K562 (cell line): ENCODE data around the gene RND1.

Experiments
- CTCF ChIP-seq, 3 experiments: IDR thresholded peaks in 2 of 3; conservative IDR thresholded peaks in 1 of 3; 2 replicates each; pipeline ENCODE4 v1.5.1; 2011 to 2012; ENCODE audit warnings: low read length in 3 of 3, mild to moderate bottlenecking in 3 of 3, control low read depth in 2 of 3, improper control_type of control experiment in 1 of 3, inconsistent platforms in 1 of 3, low read depth in 1 of 3, mixed read lengths in 1 of 3, moderate library complexity in 1 of 3; ENCODE audit not compliant: insufficient read depth in 2 of 3
- JUN ChIP-seq, 2 experiments: sonication (generic) in 1 of 2; formaldehyde crosslinking in 1 of 2; IDR thresholded peaks; 2 replicates each; pipeline versions ENCODE4 v1.6.1 to v1.8.0; 2012 to 2022; ENCODE audit warnings: borderline replicate concordance in 2 of 2, mild to moderate bottlenecking in 2 of 2, improper control_type of control experiment in 1 of 2, low read depth in 1 of 2, low read length in 1 of 2, missing genetic modification reagents in 1 of 2
- POLR2A ChIP-seq: fragments of 450-650 bp; conservative IDR thresholded peaks from 2 replicates; pipeline ENCODE4 v1.6.1; 2016
- POU5F1 ChIP-seq: fragments of 150-350 bp; IDR thresholded peaks from 2 replicates; pipeline ENCODE4 v1.6.1; 2014; ENCODE audit warnings: borderline replicate concordance, low read length, low read depth, mild to moderate bottlenecking; ENCODE audit not compliant: partially characterized antibody
- REST ChIP-seq, 2 experiments: fragments of 450-650 bp; formaldehyde crosslinking in 1 of 2; IDR thresholded peaks; 2 replicates each; pipeline versions ENCODE4 v1.4.0 to v1.6.1; 2014 to 2020; ENCODE audit warnings: mild to moderate bottlenecking in 2 of 2, borderline replicate concordance in 1 of 2, low read depth in 1 of 2
- ZBTB7A ChIP-seq: IDR thresholded peaks from 2 replicates; pipeline ENCODE4 v1.6.1; 2011; ENCODE audit warnings: low read depth, mild to moderate bottlenecking, low read length, moderate library complexity, borderline replicate concordance; ENCODE audit not compliant: control insufficient read depth
- TF ChIP-seq, protein P1 (sequence below), 2 experiments: IDR thresholded peaks in 1 of 2; conservative IDR thresholded peaks in 1 of 2; 2 replicates each; pipeline ENCODE4 v1.6.1; 2016; ENCODE audit warnings: low read depth in 2 of 2, mild to moderate bottlenecking in 1 of 2, missing compliant biosample characterization in 1 of 2, missing genetic modification characterization in 1 of 2, moderate library complexity in 1 of 2

GRCh38 chr12:48873096-48873495 lies 7.4 kb upstream of the RND1 start:
- TF ChIP-seq CTCF (IDR thresholded peaks at IDR 0.05 in 2 of 3, conservative IDR thresholded peaks at IDR 0.05 in 1 of 3; ENCODE audit: insufficient read depth in 2 of 3, low read depth in 1 of 3, low read length in 3 of 3), result no peak
- TF ChIP-seq REST (IDR thresholded peaks at IDR 0.05; ENCODE audit: borderline replicate concordance), result no peak
- no peak for TF ChIP-seq REST (CRISPR knock-in tag; IDR thresholded peaks at IDR 0.05; ENCODE audit: low read depth)
- TF ChIP-seq, protein P1, sequence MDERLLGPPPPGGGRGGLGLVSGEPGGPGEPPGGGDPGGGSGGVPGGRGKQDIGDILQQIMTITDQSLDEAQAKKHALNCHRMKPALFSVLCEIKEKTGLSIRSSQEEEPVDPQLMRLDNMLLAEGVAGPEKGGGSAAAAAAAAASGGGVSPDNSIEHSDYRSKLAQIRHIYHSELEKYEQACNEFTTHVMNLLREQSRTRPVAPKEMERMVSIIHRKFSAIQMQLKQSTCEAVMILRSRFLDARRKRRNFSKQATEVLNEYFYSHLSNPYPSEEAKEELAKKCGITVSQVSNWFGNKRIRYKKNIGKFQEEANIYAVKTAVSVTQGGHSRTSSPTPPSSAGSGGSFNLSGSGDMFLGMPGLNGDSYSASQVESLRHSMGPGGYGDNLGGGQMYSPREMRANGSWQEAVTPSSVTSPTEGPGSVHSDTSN (CRISPR knock-in tag; IDR thresholded peaks at IDR 0.05; ENCODE audit: low read depth), result no peak
- TF ChIP-seq, protein P1 (tag; conservative IDR thresholded peaks at IDR 0.05; ENCODE audit: low read depth), result no peak
- no peak for TF ChIP-seq ZBTB7A
- TF ChIP-seq JUN (IDR thresholded peaks at IDR 0.05; ENCODE audit: borderline replicate concordance, low read depth, low read length), result no peak
- no peak for TF ChIP-seq JUN (CRISPR knock-in tag; IDR thresholded peaks at IDR 0.05; ENCODE audit: borderline replicate concordance)
- no peak for TF ChIP-seq POU5F1
- TF ChIP-seq POLR2A, result no peak
